ENCODE data around the gene PRR14.

Gene PRR14

DNA sequence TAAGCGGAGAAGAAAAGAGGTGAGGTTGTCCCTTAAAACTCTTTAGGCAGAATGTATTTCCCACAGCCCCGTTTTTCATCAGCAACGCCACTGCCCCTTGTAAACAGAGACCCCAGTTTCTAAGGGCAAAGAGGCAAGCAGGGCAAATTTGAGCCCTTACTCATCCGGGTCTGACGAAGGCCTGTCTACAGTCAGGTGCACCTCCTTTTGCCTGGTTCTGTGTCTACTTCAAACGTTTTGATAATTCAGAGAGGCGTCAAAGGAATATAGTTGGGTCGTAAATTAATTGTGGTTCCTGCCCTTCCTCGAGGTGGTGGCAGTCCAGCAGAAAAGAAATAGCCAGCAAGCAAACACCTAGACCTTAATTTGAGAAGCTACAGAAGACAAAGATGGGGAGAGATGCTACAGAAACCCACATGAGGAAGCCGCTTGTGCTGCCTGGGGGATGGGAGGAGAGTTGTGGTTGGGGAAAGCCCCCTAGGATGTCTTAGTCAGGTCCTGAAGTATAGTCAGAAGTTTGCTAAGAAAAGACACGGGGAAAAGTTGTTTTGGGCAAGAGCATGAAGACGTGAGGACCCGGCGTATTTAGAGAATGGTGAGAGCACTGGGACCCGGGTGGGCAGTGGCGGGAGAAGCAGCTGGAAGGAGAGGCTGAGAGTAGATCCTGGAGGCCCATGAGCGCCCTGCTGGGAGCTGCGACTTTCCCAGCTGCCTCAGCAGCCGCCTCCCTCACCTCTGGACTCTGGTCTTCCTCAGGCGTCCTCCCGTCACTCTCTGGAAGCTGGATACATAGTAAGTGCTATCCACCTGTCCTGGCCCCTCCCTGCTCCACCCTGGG lies 9.9 kb downstream of the PRR14 start:
- DNase-seq, result no peak

DNA sequence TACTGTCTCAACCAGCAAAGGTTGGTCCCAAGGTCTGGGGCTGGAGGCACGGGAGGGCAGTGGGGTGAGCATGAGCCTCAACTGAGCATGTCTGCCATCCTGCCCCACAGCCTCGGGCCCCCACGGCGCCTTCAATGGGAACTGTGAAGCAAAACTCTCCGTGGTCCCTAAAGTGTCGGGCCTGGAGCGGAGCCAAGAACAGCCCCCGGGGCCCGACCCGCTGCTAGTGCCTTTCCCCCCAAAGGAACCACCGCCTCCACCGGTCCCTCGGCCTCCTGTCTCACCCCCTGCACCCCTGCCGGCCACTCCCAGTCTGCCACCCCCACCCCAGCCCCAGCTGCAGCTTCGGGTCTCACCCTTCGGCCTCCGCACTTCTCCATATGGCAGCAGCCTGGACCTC lies 11.7 kb downstream of the PRR14 start:
- DNase-seq, result no peak

DNA sequence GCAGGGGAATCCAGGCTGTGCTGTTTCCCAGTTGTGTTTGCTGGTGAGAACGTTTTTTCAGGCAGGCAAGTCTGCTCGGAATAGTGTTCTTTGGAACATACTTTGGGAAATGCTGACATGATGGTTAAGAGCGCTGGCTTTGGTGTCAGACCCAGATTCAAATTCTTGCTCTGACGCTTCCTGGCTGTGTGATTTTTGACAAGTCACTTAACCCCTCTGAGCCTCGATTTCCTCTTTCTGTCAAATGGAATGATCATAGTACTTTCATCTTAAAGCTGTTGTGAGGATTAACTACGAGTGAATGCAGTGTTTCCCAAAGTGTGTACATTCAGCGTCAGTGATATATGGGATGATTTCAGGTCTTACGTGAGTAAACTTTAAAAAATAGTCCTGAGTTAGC lies 12.3 kb downstream of the PRR14 start:
- no peak for DNase-seq

DNA sequence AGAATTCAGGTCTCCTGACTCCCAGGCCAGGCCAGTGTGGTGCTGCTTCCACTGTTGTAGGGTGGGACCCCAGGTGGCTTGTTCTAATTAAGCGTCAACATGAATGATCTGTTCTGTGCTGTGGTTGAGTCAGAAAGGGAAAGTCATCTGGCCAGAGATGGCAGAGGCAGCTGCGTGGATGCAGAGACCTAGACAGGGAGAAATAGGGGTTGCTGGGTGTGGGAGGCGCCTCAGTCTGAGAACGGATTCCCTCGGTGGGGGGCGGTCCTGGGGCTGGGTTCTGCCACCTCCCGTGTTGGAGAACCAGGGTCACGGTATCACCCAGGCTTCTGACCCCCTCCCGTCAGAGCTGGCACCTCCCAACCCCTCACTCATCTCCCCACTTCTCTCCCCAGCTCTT lies 13.1 kb downstream of the PRR14 start:
- DNase-seq, result no peak

DNA sequence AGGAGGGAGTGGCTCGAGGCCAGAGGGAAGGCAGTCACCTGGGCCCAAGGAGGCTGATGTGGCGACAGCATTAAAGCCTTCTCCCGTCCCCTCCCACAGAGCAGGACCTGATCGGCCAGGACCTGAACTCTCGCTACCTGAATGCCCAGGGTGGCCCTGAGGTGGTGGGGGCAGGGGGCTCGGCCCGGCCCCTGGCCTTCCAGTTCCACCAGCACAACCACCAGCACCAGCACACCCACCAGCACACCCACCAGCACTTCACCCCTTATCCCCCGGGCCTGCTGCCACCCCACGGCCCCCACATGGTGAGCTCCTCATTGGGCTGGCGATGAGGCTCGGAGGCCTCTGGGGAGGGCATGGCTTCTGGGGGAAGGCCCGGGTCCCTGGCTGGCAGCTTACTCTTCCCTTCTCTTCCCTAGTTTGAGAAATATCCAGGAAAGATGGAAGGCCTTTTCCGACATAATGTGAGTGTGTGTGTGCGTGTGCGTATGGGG lies 13.9 kb downstream of the PRR14 start:
- DNase-seq, result no peak

DNA sequence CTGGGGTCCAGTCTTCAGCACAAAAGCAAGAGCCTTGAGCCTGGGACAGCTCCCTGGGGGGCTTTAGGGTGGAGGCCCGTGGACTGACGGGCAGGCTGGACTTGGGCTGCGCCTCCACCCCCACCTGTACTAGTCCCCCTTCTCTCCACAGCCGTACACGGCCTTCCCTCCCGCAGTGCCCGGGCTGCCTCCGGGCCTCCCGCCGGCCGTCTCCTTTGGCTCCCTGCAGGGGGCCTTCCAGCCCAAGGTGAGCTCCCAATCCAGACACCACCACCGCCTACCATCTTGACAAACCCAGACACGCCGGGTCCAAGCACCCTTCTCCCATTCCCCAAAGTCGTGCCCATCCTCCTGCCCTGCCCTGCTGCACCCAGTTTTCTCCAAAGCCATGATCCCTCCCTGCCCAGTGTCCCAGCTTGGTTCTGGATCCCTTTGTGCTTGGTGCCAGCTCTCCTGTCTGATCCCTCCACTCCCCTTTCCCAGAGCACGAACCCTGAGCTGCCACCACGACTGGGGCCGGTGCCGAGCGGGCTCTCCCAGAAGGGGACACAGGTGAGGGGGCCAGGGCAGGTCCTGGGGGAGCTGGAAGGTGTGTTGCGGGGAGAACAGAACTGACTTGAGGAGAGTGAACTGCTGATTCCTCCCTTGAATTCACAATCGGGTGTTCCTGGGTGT lies 14.5 kb downstream of the PRR14 start:
- DNase-seq, result no peak

DNA sequence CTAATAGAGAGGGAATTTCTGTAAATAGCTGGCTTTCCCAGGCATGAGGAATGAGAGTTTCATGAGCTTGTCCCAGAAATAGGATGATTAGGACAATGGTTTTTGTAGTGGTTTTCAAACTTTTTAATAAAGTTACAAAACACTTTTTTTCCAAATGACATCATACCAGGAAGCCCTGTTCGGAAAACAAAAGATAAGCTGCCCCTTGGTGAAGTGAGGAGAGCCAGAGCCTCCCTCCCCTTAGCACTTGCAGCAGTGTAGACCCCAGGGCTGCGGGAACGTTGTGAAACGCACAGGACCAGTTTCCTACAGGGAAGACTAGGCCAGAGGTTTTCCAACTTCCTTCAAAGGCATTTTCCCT lies 15.1 kb downstream of the PRR14 start:
- no peak for DNase-seq

DNA sequence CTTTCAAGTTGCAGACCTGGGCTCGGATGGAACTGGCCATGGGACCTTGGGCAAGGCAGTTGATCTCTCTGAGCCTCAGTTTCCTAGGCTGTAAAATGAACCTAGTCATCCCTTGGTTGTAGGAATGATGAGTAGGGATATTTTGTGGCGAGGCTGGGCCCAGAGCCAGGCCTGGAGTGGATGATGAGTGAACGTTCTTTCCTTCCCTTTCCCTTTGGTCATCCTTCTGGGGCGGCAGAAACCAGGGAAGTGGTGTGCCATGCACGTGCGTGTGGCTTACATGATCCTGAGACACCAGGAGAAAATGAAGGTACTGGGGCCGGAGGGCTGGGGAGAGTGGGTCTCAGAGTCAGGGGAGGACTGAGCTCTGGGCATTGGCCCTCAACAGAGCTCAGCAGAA lies 15.9 kb downstream of the PRR14 start:
- no peak for DNase-seq

DNA sequence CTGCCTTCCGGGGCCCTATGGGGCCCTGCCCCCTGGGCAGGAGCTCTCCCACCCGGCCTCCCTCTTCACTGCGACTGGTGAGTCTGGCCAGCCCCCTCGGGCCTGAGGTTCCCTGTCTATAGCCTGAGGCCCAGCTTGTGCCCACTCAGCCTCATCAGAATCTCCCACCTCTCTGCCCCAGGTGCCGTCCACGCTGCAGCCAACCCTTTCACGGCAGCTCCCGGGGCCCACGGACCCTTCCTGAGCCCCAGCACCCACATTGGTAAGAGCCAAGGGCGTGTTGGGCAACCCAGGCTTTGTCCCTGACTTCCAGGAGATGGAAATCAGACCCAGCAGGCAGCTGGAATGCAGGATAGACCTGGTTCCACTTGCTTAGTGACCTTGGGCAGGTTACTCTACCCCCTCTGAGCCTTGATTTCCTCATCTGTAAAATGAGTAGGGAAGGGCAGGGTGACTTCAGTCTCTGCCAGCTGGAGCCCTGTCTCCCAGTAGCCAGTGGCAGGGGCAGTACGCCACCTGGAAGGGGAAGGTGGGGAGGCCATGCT lies 16.7 kb downstream of the PRR14 start:
- DNase-seq, result no peak

DNA sequence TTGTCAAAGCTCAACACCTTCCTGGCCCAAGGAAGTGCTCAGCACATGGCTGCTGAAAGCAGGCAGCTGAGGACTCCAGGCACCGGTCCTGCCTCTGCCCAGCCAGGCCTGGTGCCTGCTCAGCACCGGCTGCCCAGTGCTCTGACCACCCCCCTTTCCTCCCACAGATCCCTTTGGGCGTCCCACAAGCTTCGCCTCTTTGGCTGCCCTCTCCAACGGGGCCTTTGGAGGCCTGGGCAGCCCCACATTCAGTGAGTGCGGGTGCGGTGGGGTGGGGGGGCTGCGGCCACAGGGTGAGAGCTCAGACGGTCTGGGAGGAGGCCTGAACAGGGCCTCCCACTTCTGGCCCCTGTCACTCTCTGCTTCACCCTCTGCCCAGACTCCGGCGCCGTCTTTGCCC lies 17.6 kb downstream of the PRR14 start:
- DNase-seq, result no peak

DNA sequence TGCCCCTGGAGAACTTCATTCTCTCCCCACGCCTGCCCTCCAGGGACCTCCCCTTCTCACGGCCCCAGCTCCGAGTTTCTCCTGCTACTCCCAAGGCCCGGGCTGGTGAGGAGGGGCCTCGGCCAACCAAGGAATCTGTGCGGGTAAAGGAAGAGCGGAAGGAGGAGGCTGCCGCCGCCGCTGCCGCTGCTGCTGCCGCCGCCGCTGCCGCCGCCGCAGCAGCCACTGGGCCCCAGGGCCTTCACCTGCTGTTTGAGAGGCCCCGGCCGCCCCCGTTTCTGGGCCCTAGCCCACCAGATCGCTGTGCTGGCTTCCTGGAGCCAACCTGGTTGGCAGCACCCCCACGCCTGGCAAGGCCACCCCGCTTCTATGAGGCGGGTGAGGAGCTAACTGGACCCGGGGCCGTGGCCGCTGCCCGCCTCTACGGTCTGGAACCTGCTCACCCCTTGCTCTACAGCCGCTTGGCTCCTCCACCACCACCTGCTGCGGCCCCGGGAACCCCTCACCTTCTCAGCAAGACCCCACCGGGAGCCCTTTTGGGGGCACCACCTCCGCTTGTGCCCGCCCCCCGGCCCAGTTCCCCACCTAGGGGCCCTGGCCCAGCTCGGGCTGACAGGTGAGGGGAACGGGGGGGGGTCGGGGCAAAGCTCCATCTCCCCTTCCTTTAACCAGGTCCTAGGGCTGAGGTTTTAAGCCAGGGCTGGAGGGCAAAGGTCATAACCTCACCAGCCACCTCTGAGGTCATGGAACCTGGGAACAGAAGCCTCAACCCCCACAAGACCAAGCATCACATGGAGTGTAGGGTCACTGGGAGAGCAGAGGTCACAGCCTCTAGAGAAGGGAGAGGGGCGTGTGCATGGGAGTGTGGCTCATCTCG lies 18.5 kb downstream of the PRR14 start:
- no peak for DNase-seq

DNA sequence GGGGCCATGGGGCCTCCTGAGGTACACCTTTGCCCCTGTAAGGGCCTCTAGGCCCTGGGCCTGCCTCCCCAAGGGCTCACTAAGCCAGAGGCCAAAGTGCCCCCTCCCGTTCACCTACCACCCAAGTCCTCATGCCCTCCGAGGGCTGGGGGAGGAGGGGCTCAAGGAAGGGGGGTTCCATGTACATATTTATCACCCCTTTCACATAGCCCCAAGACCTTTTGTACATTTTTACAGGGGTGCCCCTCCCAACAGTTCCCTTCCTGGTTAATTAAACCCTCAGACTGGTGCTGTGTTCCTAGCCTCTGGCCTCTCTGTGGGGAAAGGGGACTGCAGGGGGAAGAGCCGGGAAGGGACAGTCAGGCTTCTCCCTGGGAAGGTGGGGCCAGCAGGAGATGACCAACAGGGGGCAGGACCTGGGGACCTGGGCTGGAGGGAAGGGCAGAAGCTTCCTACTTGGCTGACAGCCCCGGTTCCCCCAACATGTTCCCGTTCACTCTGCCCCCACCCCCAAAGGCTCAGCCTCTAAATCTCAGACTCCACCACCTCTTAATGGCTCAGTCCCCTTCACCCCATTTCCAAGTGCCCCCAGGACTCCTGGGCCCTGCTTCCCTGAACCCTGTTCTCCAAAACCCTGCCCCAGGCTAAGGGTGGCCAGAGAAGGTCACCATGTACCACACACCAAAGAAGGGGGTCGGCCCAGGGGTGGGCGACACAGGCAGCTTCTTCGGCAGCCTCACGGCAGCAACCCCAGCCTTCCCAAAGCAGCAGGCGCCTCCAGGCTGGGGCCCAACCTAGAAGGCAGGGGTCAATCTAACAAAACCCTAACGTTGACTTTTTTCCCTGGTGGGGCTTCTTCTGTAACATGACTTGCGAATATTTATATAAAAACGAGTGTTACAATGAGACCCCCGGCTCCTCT lies 19.4 kb downstream of the PRR14 start:
- DNase-seq, result no peak

DNA sequence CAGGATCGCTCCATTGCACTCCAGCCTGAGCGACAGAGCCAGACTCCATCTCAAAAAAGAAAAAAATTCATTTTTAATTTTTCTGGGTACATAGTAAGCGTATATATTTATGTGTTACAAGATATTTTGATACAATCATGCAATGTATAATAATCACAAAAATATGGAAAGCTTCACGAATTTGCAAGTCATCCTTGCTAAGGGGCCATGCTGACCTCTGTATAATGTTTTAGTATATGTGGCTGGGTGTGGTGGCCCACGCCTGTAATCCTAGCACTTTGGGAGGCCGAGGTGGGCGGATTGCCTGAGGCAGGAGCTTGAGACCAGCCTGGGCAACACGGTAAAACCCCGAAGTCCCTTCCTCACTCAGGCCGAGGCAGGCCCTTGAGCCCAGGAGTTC lies 24.4 kb downstream of the PRR14 start:
- no peak for DNase-seq

DNA sequence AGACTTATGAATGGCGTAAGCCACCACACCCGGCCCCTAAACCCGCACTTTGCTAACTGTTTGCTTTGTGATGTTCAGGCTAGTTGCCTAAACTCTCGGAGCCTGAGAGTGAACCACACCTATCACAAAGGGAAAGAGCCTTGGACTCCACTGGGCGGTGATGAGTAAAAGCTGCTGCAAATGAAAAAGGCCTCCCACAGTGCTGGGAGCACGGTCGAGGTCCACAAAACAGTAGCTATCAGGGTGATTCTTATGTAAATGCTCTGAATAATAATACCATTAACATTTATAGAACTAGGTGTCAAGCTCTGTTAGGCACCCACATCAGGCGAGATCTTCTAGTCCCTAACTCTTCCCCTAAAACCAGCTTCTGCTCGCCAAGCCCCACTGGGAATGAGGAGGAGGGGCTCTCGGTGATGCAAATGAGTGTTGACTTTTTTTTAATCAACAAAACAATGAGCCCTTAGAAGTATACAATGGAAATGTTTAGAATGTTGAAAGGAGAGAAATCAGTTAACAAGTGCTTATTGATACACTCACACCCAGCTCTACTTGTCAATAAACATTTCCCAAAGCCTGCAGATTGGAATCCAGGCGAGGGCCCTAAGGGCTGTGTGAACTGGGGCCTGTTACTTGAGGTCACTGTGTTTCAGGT lies 27.3 kb downstream of the PRR14 start:
- no peak for DNase-seq

DNA sequence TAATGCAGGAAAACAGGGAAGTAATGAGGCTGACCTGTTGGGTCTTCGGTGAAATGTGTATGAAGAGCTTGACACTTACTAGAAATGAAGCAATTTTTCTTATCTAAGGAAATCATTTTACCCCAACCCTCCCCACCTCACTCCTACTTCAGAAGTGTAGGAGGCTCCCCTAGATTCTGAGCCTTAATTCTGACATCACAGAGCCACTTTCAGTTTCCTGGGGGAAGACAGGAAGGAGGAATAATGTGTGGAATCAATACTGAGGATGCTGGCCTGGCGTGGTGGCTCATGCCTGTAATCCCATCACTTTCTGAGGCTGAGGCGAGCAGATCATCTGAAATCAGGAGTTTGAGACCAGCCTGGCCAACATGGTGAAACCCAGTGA lies 27.8 kb downstream of the PRR14 start:
- no peak for DNase-seq

DNA sequence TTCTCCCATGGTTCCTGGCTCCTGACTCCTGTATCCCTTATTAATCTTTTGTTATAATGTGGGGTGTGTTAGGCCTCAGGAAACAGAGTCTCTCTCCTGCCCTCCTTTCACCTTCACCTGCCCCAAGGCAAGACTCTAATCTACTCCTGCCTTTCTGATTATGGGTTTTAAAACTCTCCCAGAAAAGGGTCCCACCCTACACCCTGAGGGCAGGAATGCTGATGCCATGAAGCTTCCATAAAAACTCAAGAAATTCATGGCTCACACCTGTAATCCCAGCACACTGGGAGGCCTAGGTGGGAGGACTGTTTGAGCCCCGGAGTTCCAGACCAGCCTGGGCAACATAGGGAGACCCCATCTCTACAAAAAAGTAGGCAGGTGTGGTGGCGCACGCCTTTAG lies 29.6 kb downstream of the PRR14 start:
- no peak for DNase-seq

DNA sequence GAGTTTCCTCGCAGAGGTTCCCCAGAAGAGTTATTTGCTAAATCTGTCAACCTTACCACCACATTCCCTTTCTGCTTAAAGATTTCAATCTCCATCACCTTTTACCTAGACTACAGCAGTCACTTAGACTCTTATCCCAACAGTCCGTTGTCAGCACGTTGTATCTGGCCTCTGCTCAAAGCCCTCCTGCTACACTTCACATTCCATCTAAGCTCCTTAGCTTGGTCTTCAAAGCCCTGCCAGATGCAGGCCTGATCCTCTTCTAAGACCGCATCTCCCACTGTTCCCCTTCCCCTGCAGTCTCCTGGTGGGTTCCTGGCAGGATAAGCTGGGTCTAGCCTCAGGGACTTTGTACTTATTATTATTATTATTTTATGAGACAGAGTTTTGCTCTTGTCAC lies 37.9 kb downstream of the PRR14 start:
- DNase-seq, result no peak

DNA sequence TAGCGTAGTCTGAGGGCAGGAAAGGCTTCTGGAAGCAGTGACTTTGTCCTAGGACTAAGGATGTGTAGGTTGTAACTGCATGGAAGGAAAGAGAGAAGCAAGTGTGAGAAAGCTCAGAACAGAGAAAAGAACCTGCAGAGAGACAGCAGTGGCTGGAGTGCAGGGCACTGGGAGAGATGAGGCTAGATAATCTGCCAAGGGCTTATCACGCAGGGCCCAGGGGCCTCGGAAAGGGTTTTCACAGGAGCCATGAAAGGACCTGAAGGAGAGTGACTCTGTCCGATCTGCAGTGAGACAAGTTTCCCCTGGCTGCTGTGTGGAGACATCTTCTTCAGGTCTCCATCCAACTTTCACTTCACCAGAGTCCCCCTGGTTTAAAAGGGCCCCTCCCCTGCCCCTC lies 41.1 kb downstream of the PRR14 start:
- DNase-seq, result no peak

DNA sequence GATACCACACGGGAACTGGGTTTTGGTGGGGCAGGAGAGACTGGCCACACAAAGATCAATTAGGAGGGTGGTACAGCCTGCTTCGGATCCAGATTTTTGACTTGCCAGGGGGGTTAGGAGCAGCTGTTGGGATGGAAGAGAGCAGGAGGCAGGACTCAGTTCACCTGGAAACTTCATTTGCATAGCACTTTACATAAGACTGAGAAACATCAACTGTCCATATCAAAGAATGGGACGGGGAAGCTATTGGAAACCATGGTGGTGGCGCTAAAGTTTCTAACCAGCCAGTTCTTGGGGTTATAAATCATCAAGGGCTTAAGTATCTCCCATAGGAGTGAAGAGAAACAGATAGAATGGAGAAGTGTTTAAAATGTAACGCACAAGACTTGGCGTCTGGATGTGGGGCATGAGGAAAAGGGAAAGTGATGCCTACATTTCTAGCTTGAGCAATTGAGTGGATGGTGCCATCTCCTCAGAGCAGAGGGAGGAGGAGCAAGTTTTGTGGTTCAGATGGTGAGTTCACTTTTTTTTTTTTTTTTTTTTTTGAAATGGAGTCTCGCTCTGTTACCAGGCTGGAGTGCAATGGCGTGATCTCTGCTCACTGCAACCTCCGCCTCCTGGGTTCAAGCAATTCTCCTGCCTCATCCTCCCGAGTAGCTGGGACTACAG lies 41.8 kb downstream of the PRR14 start:
- no peak for DNase-seq

DNA sequence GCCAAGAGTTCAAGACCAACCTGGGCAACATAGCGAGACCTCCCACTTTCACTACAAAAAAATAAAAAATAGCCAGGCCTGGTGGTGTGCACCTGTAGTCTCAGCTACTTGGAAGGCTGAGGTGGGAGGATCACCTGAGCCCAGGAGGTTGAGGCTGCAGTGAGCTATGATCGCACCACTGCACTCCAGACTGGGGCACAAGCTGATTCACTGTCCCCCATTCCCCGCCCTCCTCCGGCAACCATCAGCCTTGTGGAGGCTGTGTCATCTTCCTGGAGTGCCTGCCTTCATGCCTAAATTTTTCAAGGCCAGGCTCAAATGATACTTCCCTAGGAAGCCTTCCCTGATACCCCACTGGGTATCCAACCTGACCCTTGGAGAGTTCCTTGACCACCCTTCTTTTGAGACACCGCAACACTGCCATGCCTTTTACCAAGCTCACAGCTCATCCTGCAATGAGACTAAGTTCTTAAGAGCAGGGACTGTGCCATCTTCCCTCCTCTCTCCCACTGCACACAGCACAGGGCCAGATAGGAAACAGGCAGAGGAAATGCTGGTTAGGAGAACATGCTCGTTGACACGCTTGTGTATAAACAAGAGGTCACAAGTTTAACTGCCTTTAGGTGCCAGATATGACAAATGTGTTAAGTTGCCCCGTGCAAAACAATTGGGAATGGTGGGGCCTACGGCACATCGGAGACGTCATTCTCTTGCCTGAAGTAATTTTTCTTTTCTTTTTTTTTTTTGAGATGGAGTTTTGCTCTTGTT lies 44.4 kb downstream of the PRR14 start:
- no peak for DNase-seq

All from NCI-H146 (cell line).